Prostate gland (tissue), 2 donors: ENCODE data around the gene AGXT.

ENCODE experiments used
- CTCF ChIP-seq, 4 experiments: fragments of 200-600 bp in 2 of 4; fragments of 450-650 bp in 2 of 4; sonication (generic) in 2 of 4; IDR thresholded peaks; 1 replicate in 3 of 4; 2 replicates in 1 of 4; pipeline ENCODE4 v1.5.1; 2016 to 2019; ENCODE audit warnings: antibody characterized with exemption in 4 of 4, mild to moderate bottlenecking in 2 of 4, moderate library complexity in 2 of 4
- POLR2A ChIP-seq: fragments of 450-650 bp; IDR thresholded peaks from one replicate; pipeline ENCODE4 v1.6.1; 2016; ENCODE audit warnings: antibody characterized with exemption, mild to moderate bottlenecking
- POLR2AphosphoS5 ChIP-seq: sonication (generic); formaldehyde crosslinking; IDR thresholded peaks from one replicate; pipeline ENCODE4 v1.6.1; 2017; ENCODE audit warnings: antibody characterized with exemption

GRCh38 chr2:240929364-240930095 lies 60.9 kb downstream of the AGXT start:
- no peak for TF ChIP-seq CTCF (IDR thresholded peaks at IDR 0.05)
- TF ChIP-seq POLR2A: no peak
- TF ChIP-seq POLR2AphosphoS5: no peak
